GM18505 (cell line): ENCODE results near the gene TRAF1.
A peak's percentile ranks its signal among the peaks of the same experiment; 100 is the strongest.

Experiments
- ATAC-seq: cut with Tn5 transposase; IDR thresholded peaks from one replicate; pipeline ENCODE4 v1.9.1; 2021; ENCODE audit not compliant: unreplicated experiment
- POLR2A ChIP-seq: IDR thresholded peaks from 4 replicates; pipeline ENCODE4 v1.6.1; 2011; ENCODE audit warnings: borderline replicate concordance; ENCODE audit not compliant: insufficient read depth, insufficient read length; ENCODE audit errors: extremely low read depth

TRAF1 gene

GRCh38 chr9:120877276-120878034, 49.1 kb downstream of the TRAF1 start:
- TF ChIP-seq POLR2A: peak; percentile 75
- peak; percentile 44 for ATAC-seq

DNA sequence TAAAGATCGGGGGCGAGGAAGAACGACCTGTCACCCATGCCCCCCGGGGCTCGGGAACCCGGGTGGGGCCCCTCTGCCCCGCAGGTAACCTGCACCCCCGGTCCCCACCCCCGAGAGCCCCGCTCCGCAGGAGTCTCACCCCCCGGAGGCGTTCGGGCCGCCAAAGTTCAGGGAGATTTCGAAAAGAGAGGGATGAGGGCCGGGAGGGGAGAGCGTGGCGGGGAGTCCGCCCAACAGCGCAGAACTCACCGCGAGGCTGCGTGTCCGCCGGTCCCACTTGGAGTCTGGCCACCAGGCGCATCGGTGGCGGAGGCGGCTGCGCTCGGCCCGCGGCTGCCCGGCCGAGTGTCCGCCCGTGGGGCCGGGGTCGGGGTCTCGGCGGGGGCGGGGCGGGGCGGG, 49.8 kb downstream of the TRAF1 start, which contains the start of gene PHF19:
TSS of gene PHF19 (minus strand) at position 347 of the 399 bp plus-strand sequence. CDS start 2,447 bp downstream, outside the sequence.
- TF ChIP-seq POLR2A: no peak
- ATAC-seq: peak; percentile 8

DNA sequence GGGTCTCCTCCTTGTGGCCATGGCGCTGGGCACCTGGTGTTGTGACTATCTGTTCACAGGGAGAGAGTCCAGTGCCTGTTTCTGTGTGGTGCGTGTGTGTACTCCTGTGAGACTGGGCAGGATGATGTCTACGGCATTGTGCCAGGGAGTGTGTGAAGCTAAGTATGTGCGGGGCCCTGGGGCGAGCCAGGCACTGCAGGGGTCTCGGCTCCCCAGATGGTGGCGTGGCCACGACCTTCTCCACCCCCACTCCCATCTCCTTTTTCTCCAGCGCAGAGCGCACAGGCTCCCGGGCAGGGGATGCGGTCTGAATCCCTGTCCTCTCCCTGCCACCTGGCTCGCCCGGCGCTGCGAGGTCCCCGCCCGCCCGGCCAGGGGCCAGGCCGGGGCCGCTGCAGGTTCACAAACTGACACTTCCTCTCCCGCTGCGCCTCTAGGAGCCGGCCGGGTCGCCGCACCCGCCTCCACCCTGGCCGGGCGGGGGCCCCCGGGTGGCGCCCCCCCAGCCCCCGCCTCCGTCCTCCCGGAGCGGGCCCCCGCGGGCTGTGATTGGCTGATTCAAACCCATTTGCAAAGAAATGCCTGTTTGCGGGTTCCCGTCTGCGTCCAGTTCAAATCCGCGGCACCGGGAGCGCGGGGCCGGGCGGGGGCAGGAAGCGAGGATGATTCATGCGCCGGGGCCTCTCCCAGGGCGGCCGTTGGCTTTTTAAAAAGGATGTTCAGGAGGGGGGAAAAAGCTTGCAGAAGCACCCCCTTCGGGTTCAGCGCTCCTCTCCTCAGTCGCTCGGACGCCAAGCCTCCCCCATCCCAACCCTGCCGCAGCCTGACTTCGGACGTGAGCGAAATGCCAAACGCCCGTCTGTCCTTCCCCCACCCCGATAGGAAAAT, 50.4 kb downstream of the TRAF1 start:
- ATAC-seq: peak; percentile 64
- peak; percentile 71 for TF ChIP-seq POLR2A

DNA sequence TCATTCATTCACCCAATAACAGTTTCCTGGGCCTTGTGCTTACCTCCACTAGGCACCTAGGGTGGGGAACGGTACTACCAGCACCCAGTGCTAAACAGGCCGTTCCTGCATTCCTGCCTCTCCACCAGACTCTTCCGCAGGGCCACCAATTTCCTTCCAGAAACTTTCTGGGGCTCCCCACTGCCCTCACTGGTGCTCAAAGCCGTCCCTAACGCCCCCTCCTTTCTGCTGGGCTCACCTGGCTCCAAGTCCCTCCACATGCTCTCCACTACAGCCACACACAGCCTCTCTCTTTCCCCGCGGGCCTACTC, 51.0 kb downstream of the TRAF1 start:
- no peak for TF ChIP-seq POLR2A
- no peak for ATAC-seq

- no peak for ATAC-seq
- TF ChIP-seq POLR2A: no peak
These were observed 51.4 kb downstream of the TRAF1 start for GRCh38 chr9:120875195-120875565.

DNA sequence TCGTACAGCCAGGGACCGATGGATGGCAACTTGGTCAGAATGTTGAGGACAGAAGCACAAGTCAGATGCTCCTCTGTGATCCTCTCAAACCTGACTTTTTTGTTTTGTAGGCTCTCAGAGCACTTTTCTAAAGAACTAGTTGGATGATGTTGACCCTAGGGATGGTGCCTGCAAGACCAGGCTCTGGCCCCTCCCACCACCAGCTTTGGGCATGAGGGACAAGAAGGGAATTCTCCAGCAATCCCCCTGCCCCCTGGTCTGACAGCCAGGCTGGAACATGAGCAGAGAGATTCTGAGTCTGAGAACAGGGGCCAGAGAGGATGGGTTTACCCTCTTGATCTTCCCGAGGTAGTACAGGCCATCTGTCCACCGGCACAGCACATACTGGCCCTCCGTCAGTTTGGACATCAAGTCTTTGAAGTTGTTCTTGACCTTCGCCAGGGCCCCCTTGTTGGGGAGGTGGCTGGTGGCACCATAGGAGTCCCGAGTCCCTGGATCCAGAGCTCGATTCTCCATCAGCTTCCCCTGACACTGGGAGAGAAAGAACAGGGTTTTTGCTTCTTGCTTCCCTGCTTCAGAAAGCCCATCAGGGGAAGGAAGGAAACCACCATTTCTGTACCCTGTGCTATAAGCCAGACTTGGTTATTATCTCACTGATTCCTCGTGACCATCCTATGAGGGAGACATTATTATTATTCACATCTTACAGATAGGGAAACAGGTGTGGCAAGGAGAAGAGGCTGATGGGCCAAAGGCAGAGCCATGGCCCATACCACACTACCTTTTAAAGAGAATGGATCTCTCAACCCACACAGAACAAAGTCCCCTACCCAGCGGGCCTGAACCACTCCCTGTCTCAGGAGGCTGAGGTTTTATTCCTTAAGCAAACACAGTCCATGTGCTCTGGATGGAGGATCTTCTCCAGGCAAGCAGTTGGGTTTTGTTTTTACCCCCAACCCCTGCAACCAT, 52.1 kb downstream of the TRAF1 start:
- no peak for ATAC-seq
- no peak for TF ChIP-seq POLR2A

- TF ChIP-seq POLR2A: no peak
- no peak for ATAC-seq
These were observed 53.1 kb downstream of the TRAF1 start for GRCh38 chr9:120873512-120873911.

- ATAC-seq: no peak
- no peak for TF ChIP-seq POLR2A
These were observed 53.6 kb downstream of the TRAF1 start for GRCh38 chr9:120872791-120873502.

- no peak for ATAC-seq
These were observed 56.4 kb downstream of the TRAF1 start for GRCh38 chr9:120870206-120870605.

GRCh38 chr9:120869726-120870125, 56.9 kb downstream of the TRAF1 start:
- TF ChIP-seq POLR2A: no peak

More at GRCh38 chr9:120870206-120870605, 56.4 kb downstream of the TRAF1 start:
- TF ChIP-seq POLR2A: no peak

DNA sequence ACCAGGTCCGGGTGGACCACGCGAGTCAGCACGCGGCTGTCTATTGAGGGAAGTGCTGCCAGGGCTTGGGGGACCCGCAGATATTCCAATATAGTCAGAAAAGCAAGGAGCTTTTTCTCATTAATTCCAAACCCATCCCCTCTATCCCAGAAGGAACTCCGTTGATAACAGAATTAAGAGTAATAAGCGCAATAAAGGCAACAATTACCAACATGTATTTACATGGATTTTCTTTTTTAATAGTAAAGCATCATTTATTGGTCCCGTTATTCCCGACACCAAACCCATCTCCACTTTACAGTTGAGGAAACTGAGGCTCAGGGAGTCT, 57.3 kb downstream of the TRAF1 start:
- no peak for ATAC-seq

More at GRCh38 chr9:120869726-120870125, 56.9 kb downstream of the TRAF1 start:
- no peak for ATAC-seq

DNA sequence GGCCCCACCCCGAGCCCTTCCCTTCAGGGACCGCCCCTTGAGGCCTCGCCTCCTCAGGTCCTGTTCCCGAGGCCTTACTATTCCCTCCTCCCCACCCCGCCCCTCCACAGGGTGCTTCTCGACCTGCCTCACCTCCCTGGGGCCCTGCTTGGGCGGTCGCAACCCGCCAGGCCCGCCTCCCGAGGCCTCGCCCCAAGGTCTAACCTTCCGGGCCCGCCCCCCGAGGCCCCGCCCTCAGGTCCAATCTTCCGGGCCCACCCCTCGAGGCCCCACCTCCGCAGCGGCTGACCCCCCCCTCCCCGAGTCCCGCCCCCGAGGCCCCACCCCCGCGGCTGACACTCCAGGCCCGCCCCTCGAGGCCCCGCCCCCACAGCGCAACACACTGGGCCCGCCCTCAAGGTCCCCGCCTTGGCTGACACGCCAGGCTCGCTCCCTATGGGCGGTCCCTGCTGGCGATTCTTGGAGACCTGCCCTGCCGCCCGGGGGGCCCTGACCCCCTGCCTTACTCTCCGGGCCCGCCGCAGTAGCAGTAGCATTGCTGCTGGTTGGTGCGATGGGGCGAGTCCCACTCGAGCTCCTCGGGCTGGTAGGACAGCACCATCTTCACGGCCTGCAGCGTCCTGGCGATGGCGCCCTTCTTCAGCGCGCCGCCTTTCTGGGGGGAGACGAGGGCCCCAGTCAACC, 57.8 kb downstream of the TRAF1 start:
- TF ChIP-seq POLR2A: peak; percentile 42
- peak; percentile 87 for ATAC-seq

More for the DNA sequence above, 57.3 kb downstream of the TRAF1 start:
- TF ChIP-seq POLR2A: no peak
